Measurements from ENCODE around the gene ACER2. TPM values are rescaled to one million over a fixed set of nuclear protein-coding genes. Genes with fewer than 3 reads are reported as not detected.

Gene ACER2
- total and polyA plus RNA-seq, 8 donors, result 2.7 to 8.1 (median 3.1) TPM

DNA sequence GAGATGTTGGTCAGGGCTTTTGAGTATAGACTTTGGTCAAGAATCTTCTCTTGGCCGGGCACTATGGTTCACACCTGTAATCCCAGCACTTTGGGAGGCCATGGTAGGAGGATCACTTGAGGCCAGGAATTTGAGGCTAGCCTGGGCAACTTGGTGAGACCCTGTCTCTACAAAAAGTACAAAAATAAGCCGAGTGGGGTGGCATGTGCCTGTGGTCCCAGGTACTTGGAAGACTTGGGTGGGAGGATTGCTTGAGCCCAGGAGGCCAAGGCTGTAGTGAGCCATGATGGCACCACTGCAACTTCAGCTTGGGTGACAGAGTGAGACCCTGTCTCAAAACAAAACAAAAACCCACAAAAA is 57.5 kb downstream of the ACER2 start:
- no peak for DNase-seq
- H3K4me3 ChIP-seq, result no peak overlapping the region
- no peaks in the 10 kb centered on the region for H3K36me3 ChIP-seq
- no peak overlapping the region for H3K27ac ChIP-seq
- peaks cover 0 to 7% of the 10 kb centered on the region in 2 donors for H3K4me1 ChIP-seq
- intact Hi-C loops (cut with DNase I), result no loop called here
- ATAC-seq, result no peak
- H3K27me3 ChIP-seq, result peaks cover 0 to 5% of the 10 kb centered on the region in 2 donors
- TF ChIP-seq, protein P1, sequence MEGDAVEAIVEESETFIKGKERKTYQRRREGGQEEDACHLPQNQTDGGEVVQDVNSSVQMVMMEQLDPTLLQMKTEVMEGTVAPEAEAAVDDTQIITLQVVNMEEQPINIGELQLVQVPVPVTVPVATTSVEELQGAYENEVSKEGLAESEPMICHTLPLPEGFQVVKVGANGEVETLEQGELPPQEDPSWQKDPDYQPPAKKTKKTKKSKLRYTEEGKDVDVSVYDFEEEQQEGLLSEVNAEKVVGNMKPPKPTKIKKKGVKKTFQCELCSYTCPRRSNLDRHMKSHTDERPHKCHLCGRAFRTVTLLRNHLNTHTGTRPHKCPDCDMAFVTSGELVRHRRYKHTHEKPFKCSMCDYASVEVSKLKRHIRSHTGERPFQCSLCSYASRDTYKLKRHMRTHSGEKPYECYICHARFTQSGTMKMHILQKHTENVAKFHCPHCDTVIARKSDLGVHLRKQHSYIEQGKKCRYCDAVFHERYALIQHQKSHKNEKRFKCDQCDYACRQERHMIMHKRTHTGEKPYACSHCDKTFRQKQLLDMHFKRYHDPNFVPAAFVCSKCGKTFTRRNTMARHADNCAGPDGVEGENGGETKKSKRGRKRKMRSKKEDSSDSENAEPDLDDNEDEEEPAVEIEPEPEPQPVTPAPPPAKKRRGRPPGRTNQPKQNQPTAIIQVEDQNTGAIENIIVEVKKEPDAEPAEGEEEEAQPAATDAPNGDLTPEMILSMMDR (IDR thresholded peaks at IDR 0.05), result no peak
- H3K9me3 ChIP-seq, result no peaks in the 10 kb centered on the region

DNA sequence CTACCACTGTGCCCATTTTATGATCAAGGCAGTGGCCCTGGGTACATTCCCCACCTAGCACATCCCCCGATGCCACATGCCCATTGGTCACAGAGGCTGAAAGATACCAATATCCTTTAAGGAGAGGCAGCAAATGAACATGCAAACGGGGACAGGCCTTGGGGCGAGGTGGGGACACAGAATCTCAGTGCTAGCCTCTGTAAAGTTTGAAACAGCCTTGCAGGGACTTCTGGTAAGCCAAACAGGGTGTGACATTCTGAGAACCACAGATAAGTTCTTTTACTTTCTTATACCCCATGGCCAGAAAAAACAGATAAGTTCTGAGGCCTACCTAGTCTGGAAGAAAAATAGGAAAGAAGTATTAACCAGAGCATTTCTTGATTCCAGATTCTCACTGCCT is 60.5 kb downstream of the ACER2 start:
- Histone ChIP-seq H3K27me3 (peaks cover 0 to 5% of the 10 kb centered on the region in 2 donors), H3K4me3 (no peak overlapping the region), H3K27ac (no peak overlapping the region), H3K4me1 (peaks cover 0 to 7% of the 10 kb centered on the region in 2 donors), H3K36me3 (no peaks in the 10 kb centered on the region), H3K9me3 (no peaks in the 10 kb centered on the region)
- ATAC-seq (no peak), DNase-seq (no peak)
- intact Hi-C loops (cut with DNase I), result no loop called here
- TF ChIP-seq, protein P1 (IDR thresholded peaks at IDR 0.05), result no peak

DNA sequence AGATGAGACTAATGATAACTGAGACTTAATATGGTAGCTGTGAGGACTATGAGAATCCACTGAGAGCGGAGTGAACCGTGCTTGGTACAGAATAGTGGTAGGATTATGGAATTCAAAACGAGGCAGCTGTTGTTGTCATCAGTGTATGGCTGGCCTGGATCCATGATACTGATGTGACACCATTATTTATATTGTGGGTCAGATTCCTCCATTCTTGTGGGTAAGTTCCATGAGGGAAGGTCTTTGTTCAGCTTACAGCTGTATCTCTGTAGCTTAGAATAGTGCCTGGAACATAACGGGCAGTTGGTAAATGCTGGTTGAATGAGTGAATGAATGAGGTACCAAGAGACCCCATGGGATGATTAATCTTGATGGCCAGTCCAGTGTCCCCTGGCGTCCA is 61.8 kb downstream of the ACER2 start:
- ATAC-seq, result no peak
- no peak overlapping the region for H3K4me3 ChIP-seq
- H3K4me1 ChIP-seq, result no peaks in the 10 kb centered on the region
- no peaks in the 10 kb centered on the region for H3K36me3 ChIP-seq
- no peak overlapping the region for H3K27ac ChIP-seq
- no peaks in the 10 kb centered on the region for H3K27me3 ChIP-seq
- no peaks in the 10 kb centered on the region for H3K9me3 ChIP-seq
- intact Hi-C loops (cut with DNase I), result no loop called here
- DNase-seq, result no peak
- TF ChIP-seq, protein P1 (IDR thresholded peaks at IDR 0.05), result no peak

- H3K4me1 ChIP-seq, result no peaks in the 10 kb centered on the region
- TF ChIP-seq, protein P1 (IDR thresholded peaks at IDR 0.05), result no peak
- H3K27me3 ChIP-seq, result no peaks in the 10 kb centered on the region
- ATAC-seq (no peak), DNase-seq (no peak)
- H3K4me3 ChIP-seq, result no peak overlapping the region
- intact Hi-C loops (cut with DNase I), result no loop called here
- H3K9me3 ChIP-seq, result no peaks in the 10 kb centered on the region
- no peaks in the 10 kb centered on the region for H3K36me3 ChIP-seq
- no peak overlapping the region for H3K27ac ChIP-seq
Observed at GRCh38 chr9:19470981-19471650, 62.3 kb downstream of the ACER2 start.

DNA sequence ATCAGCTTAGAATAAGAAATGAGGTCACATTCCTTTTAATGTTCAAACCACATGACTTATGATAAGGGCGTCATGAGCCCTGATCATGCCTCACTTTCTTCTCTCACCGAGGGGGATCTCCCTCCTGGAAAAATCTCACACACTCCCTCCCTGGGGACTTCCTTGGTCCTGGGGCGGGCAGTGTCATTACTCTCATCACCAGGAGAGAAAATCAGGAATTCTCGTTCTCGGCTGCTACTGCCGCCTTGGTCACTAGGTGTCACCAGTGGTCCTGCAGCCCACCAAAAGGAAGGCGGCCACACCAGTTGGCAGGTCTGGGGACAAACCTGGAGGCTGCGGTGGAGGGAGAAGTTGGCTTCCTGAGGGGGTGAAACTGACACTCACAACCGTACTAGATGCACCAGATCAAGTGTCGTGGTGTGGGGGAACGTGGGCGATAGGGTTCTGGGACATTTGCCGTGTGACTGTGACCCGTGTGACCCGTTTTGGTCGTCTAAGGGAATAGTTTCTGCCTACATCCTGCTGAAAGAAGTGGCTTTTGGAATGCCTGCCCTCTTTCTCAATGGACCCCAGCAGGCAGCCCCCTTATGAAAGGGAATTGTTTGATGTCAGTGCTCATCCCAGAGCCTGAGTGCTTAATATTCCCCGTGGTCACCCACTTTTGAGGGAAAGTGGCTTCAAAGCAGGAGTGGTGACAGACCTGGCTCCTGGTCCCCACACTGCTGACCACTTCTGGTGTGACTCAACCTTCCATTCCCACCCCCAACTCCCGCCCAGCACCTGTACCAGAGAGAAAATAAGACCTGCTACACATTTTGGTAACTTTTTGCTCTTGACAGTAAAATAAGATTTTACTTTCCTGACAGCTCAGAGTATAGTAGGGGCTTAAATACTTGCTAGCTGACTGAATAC is 63.2 kb downstream of the ACER2 start:
- H3K27me3 ChIP-seq, result no peaks in the 10 kb centered on the region
- intact Hi-C loops (cut with DNase I), result no loop called here
- peak; percentile 91 for ATAC-seq
- TF ChIP-seq, protein P1 (IDR thresholded peaks at IDR 0.05), result peak; percentile 52 to 74
- no peaks in the 10 kb centered on the region for H3K36me3 ChIP-seq
- no peaks in the 10 kb centered on the region for H3K4me1 ChIP-seq
- no peak overlapping the region for H3K4me3 ChIP-seq
- no peaks in the 10 kb centered on the region for H3K9me3 ChIP-seq
- no peak overlapping the region for H3K27ac ChIP-seq
- peak in 3 of 4 donors; percentile 42 to 72 (median 61) for DNase-seq

Measured in left lung (tissue), 10 donors.